GM19035 (cell line): ENCODE measurements around the gene SLC35G6.
"Not testable (repeated sequence)": the region's sequence is repeated elsewhere in the genome, so short reads cannot be mapped to it uniquely, and the experiment has no call there.

Source experiments
- ATAC-seq: cut with Tn5 transposase; IDR thresholded peaks from one replicate; pipeline ENCODE4 v1.9.1; 2021; ENCODE audit not compliant: unreplicated experiment

Gene SLC35G6

GRCh38 chr17:7481275-7481674, at the start of gene SLC35G6:
Gene SLC35G6 (plus strand): TSS chr17:7481446. CDS start chr17:7481517, 71 bp downstream.
- ATAC-seq: not testable (repeated sequence)

- ATAC-seq: no peak
These were observed 49.0 kb upstream of the SLC35G6 start for GRCh38 chr17:7432296-7432695.

GRCh38 chr17:7435676-7436555, 45.3 kb upstream of the SLC35G6 start:
- peak; percentile 24 for ATAC-seq

GRCh38 chr17:7436556-7437368, 44.5 kb upstream of the SLC35G6 start:
- no peak for ATAC-seq

GRCh38 chr17:7437369-7437863, 43.8 kb upstream of the SLC35G6 start:
- ATAC-seq: no peak

DNA sequence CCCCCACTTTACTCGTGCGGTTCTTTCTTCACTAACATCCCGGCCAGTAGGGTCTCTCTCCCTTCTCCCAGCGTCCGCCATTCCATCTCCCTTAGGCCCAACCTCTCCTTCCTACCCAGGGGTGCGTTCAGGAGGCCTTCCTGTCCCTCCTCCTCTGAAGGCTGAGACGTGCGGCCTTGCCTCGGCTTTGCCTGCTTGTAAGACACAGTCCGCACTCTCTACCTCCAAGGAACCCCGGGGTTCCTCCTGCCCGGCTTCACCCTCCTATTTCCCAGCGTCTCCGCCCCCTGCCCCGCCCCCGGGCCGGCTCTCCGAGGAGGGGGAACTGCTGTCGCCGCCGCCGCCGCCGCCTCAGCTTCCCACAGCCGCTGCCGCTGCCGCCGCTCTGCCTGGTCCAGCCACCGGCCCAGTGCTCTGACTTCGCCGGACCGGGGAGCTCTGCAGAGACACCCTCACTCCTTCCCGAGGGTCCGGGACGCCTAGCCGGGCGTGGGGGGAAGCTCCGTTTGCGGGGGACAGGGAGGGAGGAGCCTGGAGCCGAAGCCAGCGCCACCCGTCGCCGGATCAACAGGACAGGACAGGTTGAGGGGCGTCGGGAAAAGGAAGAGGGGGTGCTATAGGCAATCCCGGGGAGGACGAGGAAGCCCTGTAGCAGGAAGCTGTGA, 43.2 kb upstream of the SLC35G6 start:
- ATAC-seq: no peak

DNA sequence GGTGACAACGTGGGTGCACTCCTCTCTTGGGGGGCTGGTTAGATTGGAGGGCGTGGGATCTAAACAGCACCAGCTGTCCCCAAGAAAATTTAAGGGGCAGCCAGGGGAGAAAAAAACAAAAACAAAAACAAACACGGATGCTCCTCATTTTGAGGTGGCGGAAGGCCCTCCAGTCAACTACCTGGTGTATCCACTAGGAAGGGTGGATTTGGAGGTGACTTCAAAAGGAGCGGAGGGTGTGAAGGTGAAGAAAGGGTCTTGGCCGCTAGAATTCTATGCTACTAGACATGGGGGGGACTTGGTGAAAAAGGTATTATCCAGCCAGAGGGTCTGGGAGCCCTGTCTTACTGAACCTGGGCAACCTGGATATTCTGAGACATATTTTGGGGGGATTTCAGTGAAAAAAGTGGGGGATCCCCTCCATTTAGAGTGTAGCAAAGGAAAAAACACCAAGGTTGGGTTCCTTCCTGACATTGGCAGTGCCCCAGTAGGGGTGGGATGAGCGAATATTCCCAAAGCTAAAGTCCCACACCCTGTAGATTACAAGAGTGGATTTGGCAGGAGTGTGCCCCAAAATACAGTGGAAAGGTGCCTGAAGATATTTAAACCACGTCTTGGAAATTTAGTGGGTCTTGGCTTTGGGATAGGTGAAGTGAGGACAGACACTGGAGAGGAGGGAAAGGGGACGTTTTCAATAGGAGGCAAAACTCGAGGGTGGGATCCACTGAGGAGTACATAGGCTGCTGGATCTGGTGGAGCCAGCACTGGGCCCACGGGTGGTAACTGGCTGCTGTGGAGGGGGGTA, 42.4 kb upstream of the SLC35G6 start:
- no peak for ATAC-seq

- ATAC-seq: no peak
These were observed 41.7 kb upstream of the SLC35G6 start, which contains the start of gene FGF11 for GRCh38 chr17:7439462-7440112. Gene FGF11 (plus strand): TSS chr17:7439512. CDS start chr17:7439621, 109 bp downstream.

DNA sequence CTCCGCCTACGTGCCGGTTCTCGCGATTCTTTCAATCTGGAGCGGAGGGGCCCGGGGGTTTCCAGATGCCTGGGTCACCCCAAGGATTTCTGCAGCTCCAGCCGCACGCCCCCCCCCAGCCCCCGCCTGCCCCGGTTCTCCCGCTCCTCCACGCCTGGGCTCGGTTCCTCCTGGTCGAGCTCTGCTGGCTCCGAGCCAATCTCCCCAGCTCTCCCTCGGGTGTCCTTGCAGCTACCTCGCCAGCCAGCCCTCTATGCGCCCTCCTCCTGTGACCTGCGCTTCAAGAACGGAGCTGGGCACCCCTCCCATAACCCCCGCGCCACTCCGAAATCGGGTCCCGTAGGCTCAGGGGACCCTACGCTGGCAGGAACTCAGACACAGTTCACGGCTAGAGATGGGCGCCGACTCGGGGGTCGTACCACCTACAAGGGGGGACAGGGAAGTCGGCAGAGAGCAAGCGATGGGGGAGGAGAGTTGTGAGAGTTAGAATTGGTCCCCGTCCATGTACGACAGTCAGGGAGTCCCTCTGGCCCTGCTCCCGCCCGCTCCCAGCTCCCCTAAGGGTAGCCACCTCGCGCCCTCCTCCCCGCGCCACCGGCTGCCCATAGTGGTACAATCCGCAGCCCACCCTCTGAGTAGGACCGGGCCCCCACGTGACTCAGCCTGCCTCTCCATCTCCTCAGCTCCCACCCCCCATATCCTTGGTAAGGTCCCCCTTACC, 41.0 kb upstream of the SLC35G6 start:
- no peak for ATAC-seq

DNA sequence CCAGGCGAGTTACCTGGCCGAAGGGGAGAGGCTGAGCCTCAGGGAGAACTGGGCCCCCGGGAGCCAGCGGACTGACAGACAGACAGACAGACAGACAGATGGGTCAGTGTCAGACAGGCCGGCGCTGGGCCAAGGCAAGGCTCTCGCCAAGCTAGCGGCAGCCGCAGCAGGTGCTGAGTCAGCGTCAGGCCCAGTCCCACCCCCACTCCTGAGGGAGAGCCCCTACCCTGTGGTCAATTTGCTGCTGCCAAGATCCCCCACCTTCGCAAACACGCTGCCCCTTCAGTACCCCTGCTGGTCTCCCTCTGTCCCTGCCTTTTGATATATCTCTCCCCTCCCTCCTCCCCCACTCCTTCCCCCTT, 40.4 kb upstream of the SLC35G6 start:
- ATAC-seq: no peak

DNA sequence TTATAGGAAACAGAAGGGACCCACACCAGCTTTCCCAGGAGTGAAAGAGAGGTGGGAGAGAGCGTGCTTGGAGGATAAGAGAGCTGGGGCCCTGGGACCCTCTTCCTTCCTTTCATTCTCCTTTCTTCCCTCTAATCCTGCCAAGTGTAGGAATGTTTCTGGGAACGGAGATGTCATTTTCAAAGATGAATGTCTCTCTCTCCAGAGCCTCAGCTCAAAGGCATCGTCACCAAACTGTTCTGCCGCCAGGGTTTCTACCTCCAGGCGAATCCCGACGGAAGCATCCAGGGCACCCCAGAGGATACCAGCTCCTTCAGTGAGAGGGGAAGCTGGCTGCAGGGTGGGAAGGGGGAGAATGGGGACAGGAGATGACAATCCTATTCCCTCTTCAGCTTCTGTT, 40.0 kb upstream of the SLC35G6 start:
- no peak for ATAC-seq

GRCh38 chr17:7442142-7442541, 39.1 kb upstream of the SLC35G6 start:
- no peak for ATAC-seq

- no peak for ATAC-seq
These were observed 37.5 kb upstream of the SLC35G6 start for GRCh38 chr17:7443499-7444485.

DNA sequence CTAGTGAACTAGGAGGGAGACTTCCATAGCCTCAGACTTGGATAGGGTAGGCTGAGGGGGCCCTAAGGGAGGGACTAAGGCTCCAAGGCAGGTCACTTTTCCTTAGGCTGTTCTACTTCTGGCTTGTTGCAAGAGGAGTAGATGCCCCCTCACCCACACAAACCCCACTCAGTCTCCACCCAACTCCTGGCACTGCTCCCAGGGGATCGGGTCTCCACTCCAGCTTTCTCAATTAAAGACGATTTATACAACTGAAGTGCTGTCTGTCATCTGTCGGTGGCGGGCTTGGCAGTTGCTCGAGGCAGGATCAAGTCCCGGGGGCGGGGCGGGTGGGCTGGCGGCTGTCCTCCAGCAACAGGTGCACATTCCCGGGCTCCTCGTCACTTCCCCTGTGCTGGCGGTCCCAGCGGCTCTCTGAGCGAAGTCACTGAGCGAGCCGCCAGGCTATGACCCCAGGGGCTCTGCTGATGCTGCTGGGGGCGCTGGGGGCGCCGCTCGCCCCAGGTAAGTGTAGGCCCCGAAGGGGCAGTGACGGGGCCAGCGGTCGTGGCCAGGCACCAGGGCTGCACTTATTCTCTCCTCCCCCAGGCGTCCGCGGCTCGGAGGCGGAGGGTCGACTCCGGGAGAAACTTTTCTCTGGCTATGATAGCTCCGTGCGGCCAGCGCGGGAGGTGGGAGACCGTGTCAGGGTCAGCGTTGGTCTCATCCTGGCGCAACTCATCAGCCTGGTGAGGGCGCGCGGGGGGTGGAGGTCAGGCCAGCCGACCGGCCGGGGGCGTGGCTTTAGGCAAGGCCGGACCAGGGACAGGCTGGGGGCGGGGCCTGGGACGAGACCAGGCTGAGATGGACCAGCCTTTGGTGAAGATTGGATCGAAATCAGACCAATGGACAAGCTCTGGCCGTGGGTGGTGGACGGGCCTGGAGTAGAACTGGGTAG, 36.3 kb upstream of the SLC35G6 start, which contains the start of gene CHRNB1:
Gene CHRNB1 (plus strand): TSS at position 380 of the 937 bp plus-strand sequence. CDS start 67 bp downstream, at position 447.
- ATAC-seq: peak; percentile 65

DNA sequence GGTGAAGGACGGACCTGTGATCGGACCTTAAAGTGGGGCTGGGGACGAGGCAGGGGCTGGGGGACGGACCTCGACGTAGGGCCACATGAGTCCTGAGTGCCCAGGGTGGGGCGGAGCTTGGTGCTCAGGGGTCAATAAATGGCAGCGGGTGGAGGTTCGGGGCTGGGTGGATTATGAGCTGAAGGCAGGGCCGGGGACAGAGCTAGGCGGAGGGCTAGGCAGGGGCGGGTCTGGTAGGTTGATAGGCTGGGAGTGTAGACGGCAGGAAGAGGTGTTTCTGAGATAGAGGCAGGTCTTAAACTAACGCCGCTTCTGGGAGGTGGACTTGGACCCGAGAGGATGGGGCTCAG, 35.7 kb upstream of the SLC35G6 start:
- ATAC-seq: no peak

DNA sequence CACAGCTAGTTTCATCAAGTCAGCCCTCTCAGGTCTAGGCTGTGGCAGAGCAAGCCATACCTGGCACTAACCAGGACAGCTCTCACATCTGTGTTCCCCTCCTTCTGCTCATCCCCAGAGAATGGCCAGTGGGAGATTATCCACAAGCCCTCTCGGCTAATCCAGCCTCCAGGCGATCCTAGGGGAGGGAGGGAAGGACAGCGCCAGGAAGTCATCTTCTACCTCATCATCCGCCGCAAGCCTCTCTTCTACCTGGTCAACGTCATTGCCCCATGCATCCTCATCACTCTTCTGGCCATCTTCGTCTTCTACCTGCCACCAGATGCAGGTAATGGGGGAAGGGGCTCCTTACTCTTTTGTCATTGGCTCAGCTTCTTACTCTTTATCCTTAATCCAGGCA, 32.8 kb upstream of the SLC35G6 start:
- ATAC-seq: no peak

DNA sequence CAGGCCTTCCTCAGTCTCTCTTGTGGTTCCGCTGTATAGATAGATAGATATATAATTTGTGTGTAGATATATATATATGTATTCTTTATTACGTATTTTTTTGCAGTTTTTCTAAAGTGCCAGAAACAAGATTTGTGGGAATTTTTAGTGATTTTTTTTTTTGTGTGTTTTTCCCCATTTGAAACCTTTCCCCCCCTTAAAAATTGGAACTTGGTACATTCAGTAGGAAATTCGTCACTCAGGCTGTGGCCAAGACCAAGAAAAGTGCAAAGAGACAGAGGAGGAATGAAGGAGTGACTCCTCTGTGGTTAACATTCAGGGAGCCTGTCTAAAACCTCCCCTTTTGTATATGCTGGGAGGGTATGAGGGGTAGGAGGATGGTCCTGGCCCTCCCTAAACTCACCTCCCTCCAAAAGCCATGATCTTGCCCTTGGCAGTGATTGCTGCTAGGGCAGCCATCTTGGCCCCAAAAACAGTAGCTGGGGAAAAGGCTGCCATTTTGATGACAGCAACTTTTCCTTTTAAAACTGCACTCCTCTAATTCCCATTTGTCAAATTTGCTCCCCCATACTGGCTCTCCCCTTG, 21.2 kb upstream of the SLC35G6 start:
- ATAC-seq: no peak
